ENCODE measurements around the gene PLEKHG2. TPM values are rescaled to one million over a fixed set of nuclear protein-coding genes. Genes with fewer than 3 reads are reported as not detected.

Gene PLEKHG2
- total RNA-seq, 1 donor from 2014 or later: 14.1 TPM

GRCh38 chr19:39384839-39385568, 27.5 kb upstream of the PLEKHG2 start:
- DNase-seq: no peak
- Histone ChIP-seq H3K27ac (replicated peaks) (no peak overlapping the region), H3K4me3 (no peak overlapping the region), H3K4me1 (peaks cover 12% of the 10 kb centered on the region), H3K36me3 (peaks cover 92% of the 10 kb centered on the region), H3K27me3 (ENCODE audit: low read depth) (no peaks in the 10 kb centered on the region), H3K9me3 (replicated peaks) (no peaks in the 10 kb centered on the region)
- TF ChIP-seq CTCF (IDR thresholded peaks at IDR 0.05; ENCODE audit: borderline replicate concordance): no peak
- intact Hi-C loops (cut with micrococcal nuclease): no loop called here

DNA sequence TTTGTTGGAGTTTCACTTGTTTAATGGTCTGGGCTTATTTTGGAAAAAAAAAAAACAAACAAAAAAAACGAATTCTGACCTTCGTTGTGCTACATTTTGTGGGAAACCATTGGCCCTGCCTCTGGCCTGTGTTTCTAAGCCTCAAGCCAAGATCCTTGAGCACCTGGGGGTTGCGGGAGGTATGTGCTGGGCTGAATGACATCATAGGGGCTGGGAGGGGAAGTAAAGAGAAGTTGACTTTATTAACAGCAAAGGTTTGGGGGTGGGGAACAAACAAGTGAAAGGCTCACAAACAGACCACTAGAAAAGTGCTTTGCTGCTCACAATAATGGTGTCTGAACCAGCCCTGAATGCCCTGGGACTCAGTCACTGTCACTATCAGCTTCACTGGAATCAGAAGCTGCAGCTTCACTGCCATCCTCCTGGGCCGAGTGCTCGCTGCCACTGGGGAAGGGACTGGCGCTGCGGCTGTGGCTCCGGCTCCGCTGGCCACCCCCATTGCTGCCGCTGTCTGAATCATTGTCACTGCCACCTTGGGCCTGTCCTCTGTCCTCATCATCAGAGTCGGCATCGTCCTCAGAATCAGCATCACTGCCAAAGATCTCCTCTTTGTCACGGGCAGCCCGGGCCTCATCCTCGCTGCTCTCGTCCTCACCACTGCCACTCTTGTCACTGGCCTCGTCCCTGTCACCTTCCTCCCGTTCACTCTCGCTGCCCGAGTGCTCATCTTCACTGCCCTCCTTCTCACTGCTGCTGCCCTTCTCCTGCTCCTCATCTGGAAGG, 26.6 kb upstream of the PLEKHG2 start:
- no peak overlapping the region for H3K27ac ChIP-seq (replicated peaks)
- intact Hi-C loops (cut with micrococcal nuclease): no loop called here
- peaks cover 84% of the 10 kb centered on the region for H3K36me3 ChIP-seq
- TF ChIP-seq CTCF (IDR thresholded peaks at IDR 0.05; ENCODE audit: borderline replicate concordance): no peak
- H3K4me1 ChIP-seq: peaks cover 20% of the 10 kb centered on the region
- no peak for DNase-seq
- H3K9me3 ChIP-seq (replicated peaks): no peaks in the 10 kb centered on the region
- H3K27me3 ChIP-seq (ENCODE audit: low read depth): no peaks in the 10 kb centered on the region
- H3K4me3 ChIP-seq: no peak overlapping the region

DNA sequence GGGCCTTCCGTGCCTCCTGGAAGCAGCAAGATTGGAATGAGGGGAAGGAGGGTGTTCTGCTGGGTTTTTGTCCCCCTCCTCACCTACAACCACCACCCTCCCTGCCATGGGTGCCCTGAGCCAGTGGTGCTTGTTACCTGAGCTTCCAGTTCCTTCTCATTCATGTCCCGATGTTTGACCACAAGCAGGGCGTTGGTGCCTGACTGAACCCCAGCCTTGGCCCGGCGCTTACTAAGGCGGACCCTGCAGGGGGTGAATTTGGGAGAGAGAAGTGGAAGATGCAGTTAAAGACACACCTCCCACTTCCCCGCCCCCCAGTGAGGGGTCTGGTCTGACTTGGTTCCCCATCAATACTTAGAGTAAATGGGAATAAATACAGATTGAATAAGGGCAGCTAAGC, 25.9 kb upstream of the PLEKHG2 start:
- H3K9me3 ChIP-seq (replicated peaks): no peaks in the 10 kb centered on the region
- H3K27ac ChIP-seq (replicated peaks): no peak overlapping the region
- intact Hi-C loops (cut with micrococcal nuclease): no loop called here
- TF ChIP-seq CTCF (IDR thresholded peaks at IDR 0.05; ENCODE audit: borderline replicate concordance): no peak
- H3K4me1 ChIP-seq: peaks cover 24% of the 10 kb centered on the region
- H3K36me3 ChIP-seq: peaks cover 77% of the 10 kb centered on the region
- no peak for DNase-seq
- no peak overlapping the region for H3K4me3 ChIP-seq
- no peaks in the 10 kb centered on the region for H3K27me3 ChIP-seq (ENCODE audit: low read depth)

DNA sequence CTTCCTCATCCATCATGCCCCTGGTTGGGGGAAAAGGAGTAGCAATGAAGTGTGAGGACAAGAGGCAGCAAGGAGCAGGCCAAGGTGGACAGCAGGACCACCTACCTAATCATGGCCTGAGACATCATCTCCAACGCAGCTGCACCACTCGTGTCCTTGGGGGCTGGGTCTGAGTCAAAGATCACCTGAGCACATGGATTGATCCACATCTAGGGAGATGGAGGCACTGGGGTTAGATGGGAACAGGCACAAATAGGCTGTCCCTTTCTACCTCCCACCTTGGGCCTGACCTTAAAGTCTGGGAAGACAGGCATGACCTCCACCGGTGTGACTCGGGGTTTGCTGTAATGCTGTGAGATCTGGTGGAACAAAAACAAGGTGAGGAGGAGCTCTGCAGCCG, 23.8 kb upstream of the PLEKHG2 start:
- intact Hi-C loops (cut with micrococcal nuclease): no loop called here
- no peak for TF ChIP-seq CTCF (IDR thresholded peaks at IDR 0.05; ENCODE audit: borderline replicate concordance)
- Histone ChIP-seq H3K4me3 (no peak overlapping the region), H3K27ac (replicated peaks) (no peak overlapping the region), H3K4me1 (peaks cover 38% of the 10 kb centered on the region), H3K27me3 (ENCODE audit: low read depth) (no peaks in the 10 kb centered on the region), H3K36me3 (peaks cover 68% of the 10 kb centered on the region), H3K9me3 (replicated peaks) (no peaks in the 10 kb centered on the region)
- DNase-seq: no peak

- DNase-seq: no peak
- intact Hi-C loops (cut with micrococcal nuclease): no loop called here
- Histone ChIP-seq H3K27me3 (ENCODE audit: low read depth) (no peaks in the 10 kb centered on the region), H3K27ac (replicated peaks) (peak overlapping the region; percentile 98), H3K4me1 (peaks cover 38% of the 10 kb centered on the region), H3K9me3 (replicated peaks) (no peaks in the 10 kb centered on the region), H3K4me3 (peak overlapping the region; percentile 99), H3K36me3 (peaks cover 70% of the 10 kb centered on the region)
- TF ChIP-seq CTCF (IDR thresholded peaks at IDR 0.05; ENCODE audit: borderline replicate concordance): no peak
These were observed 22.6 kb upstream of the PLEKHG2 start for GRCh38 chr19:39389631-39390414.

Data from left ventricle myocardium inferior (tissue), 1 donor.